ENCODE measurements around the gene ZNF366. TPM values are rescaled to one million over a fixed set of nuclear protein-coding genes. Genes with fewer than 3 reads are reported as not detected.

Gene ZNF366
- total RNA-seq, 4 donors from 2014 or later = 0.38 to 3.8 (median 2.1) TPM

GRCh38 chr5:72476275-72476674, 30.9 kb downstream of the ZNF366 start:
- Histone ChIP-seq H3K27ac (no peak overlapping the region), H3K9me3 (no peaks in the 10 kb centered on the region), H3K4me3 (no peak overlapping the region), H3K27me3 (no peaks in the 10 kb centered on the region), H3K36me3 (no peaks in the 10 kb centered on the region), H3K4me1 (peaks cover 5% of the 10 kb centered on the region)
- no peak for TF ChIP-seq CTCF (IDR thresholded peaks at IDR 0.05)
- no peak for TF ChIP-seq POLR2AphosphoS5 (IDR thresholded peaks at IDR 0.05)
- no peak for TF ChIP-seq POLR2A (IDR thresholded peaks at IDR 0.05)
- no peak for TF ChIP-seq EP300 (IDR thresholded peaks at IDR 0.05)
- DNase-seq (ENCODE audit: low spot score in 2 of 2) = no peak
- WGBS = 100% methylated on average over 2 of the region's 2 CpGs

- Histone ChIP-seq H3K4me3 (no peak overlapping the region), H3K27ac (no peak overlapping the region), H3K9me3 (no peaks in the 10 kb centered on the region), H3K27me3 (no peaks in the 10 kb centered on the region), H3K36me3 (no peaks in the 10 kb centered on the region), H3K4me1 (peaks cover 5% of the 10 kb centered on the region)
- TF ChIP-seq CTCF (IDR thresholded peaks at IDR 0.05) = no peak
- TF ChIP-seq POLR2A (IDR thresholded peaks at IDR 0.05) = no peak
- TF ChIP-seq EP300 (IDR thresholded peaks at IDR 0.05) = no peak
- no peak for TF ChIP-seq POLR2AphosphoS5 (IDR thresholded peaks at IDR 0.05)
- no peak for DNase-seq (ENCODE audit: low spot score in 2 of 2)
These were observed 32.7 kb downstream of the ZNF366 start for GRCh38 chr5:72474516-72474915.

- H3K4me1 ChIP-seq = peaks cover 4% of the 10 kb centered on the region
- WGBS = 87% methylated on average over 1 of the region's 1 CpG
- no peak for DNase-seq (ENCODE audit: low spot score in 2 of 2)
- TF ChIP-seq POLR2A (IDR thresholded peaks at IDR 0.05) (no peak), EP300 (IDR thresholded peaks at IDR 0.05) (no peak), POLR2AphosphoS5 (IDR thresholded peaks at IDR 0.05) (no peak), CTCF (IDR thresholded peaks at IDR 0.05) (no peak)
- no peaks in the 10 kb centered on the region for H3K9me3 ChIP-seq
- no peaks in the 10 kb centered on the region for H3K36me3 ChIP-seq
- no peaks in the 10 kb centered on the region for H3K27me3 ChIP-seq
- H3K27ac ChIP-seq = no peak overlapping the region
- no peak overlapping the region for H3K4me3 ChIP-seq
These were observed 33.1 kb downstream of the ZNF366 start for GRCh38 chr5:72474046-72474500.

- 59% methylated on average over 6 of the region's 6 CpGs for WGBS
- H3K27ac ChIP-seq = no peak overlapping the region
These were observed 34.4 kb downstream of the ZNF366 start for GRCh38 chr5:72472666-72473422.

More at GRCh38 chr5:72472666-72473422, 34.4 kb downstream of the ZNF366 start:
- no peak for DNase-seq (ENCODE audit: low spot score in 2 of 2)
- Histone ChIP-seq H3K4me3 (no peak overlapping the region), H3K4me1 (peaks cover 8% of the 10 kb centered on the region), H3K9me3 (no peaks in the 10 kb centered on the region), H3K27me3 (no peaks in the 10 kb centered on the region), H3K36me3 (no peaks in the 10 kb centered on the region)
- TF ChIP-seq POLR2A (IDR thresholded peaks at IDR 0.05) (no peak), EP300 (IDR thresholded peaks at IDR 0.05) (no peak), POLR2AphosphoS5 (IDR thresholded peaks at IDR 0.05) (no peak), CTCF (IDR thresholded peaks at IDR 0.05) (no peak)

Data from suprapubic skin (tissue), 4 donors.